Measurements from ENCODE around the gene EIF3F. TPM values are rescaled to one million over a fixed set of nuclear protein-coding genes. Genes with fewer than 3 reads are reported as not detected.

Gene EIF3F
- total and polyA plus RNA-seq, 2 of the 4 experiments (the other 2 are of a cell fraction) = 279 to 306 TPM

- in situ Hi-C loops (cut with MboI; ENCODE audit: low sequenced_read_pairs) (loop anchor here (10.0 kb wide), 1 partner anchor 63 kb away; no protein-coding TSS in a partner anchor), intact Hi-C loops (cut with micrococcal nuclease) (no loop called here), dilution Hi-C loops (cut with HindIII; ENCODE audit: low sequenced_read_pairs, unreplicated experiment) (no loop called here)
- Histone ChIP-seq H2AK9ac (replicated peaks; ENCODE audit: low read depth, low read length, poor library complexity) (no peak overlapping the region), H3K9ac (ENCODE audit: low read depth, low read length) (no peak overlapping the region), H3K9me3 (ENCODE audit: control insufficient read depth, insufficient read depth, low read length) (no peaks in the 10 kb centered on the region), H3K23ac (ENCODE audit: low read depth, low read length) (no peak overlapping the region), H2BK5ac (ENCODE audit: low read depth, low read length, poor library complexity, severe bottlenecking) (no peak overlapping the region), H3K56ac (ENCODE audit: extremely low read depth, insufficient read depth, low read length) (no peak overlapping the region), H3K27ac (ENCODE audit: insufficient read depth, low read length) (no peak overlapping the region), H3K14ac (replicated peaks; ENCODE audit: low read depth, low read length) (no peak overlapping the region), H4K5ac (ENCODE audit: low read depth, low read length) (no peak overlapping the region), H4K8ac (ENCODE audit: low read depth in 2 of 2, low read length in 2 of 2) (no peak overlapping the region), H2BK20ac (ENCODE audit: low read depth, low read length) (no peak overlapping the region), H4K20me1 (ENCODE audit: insufficient read depth, low read length) (no peaks in the 10 kb centered on the region), H3K9me1 (ENCODE audit: insufficient read depth, low read length) (no peaks in the 10 kb centered on the region), H3K4me1 (ENCODE audit: control insufficient read depth, insufficient read depth, low read length) (0 out of 2 replicates have a peak, but pooled peaks cover 1% of the 10 kb centered on the region), H3K27me3 (ENCODE audit: control insufficient read depth, insufficient read depth, low read length) (no peaks in the 10 kb centered on the region; the same call in 1 of the 2 replicates), H3K36me3 (ENCODE audit: control insufficient read depth, insufficient read depth, low read length) (no peaks in the 10 kb centered on the region), H4K91ac (ENCODE audit: insufficient read depth, low read depth, low read length) (no peak overlapping the region), H2BK15ac (ENCODE audit: low read depth, low read length) (no peak overlapping the region), H2AFZ (replicated peaks; ENCODE audit: low read length, poor library complexity) (no peak overlapping the region), H3K4me2 (ENCODE audit: low read depth, low read length) (no peak overlapping the region), H3K79me1 (ENCODE audit: low read depth in 1 of 2, low read length in 2 of 2) (no peaks in the 10 kb centered on the region), H2AK5ac (ENCODE audit: low read depth, low read length) (peak overlapping the region; percentile 24; the same call in 1 of the 2 replicates), H2BK120ac (ENCODE audit: low read depth, low read length) (no peak overlapping the region), H3K4me3 (ENCODE audit: insufficient read depth, low read depth, low read length) (no peak overlapping the region), H3K4ac (ENCODE audit: low read depth, low read length) (no peak overlapping the region; the same call in 1 of the 2 replicates), H3K18ac (ENCODE audit: low read depth, low read length) (no peak overlapping the region)
- CTCF ChIA-PET = interaction anchor here (1.9 kb wide), 1 partner anchor 26 kb away, joined by 10 read pairs; no protein-coding TSS in a partner anchor
- BruUV-seq (replicated peaks) = no TSS peak
- ATAC-seq (ENCODE audit: low read depth) = no peak
- 100% methylated on average over 3 of the region's 10 CpGs; no CpG with 5 or more reads in 1 of the 2 experiments for WGBS, 2 experiments (ENCODE audit: extremely low coverage in 2 of 2, insufficient read length in 1 of 2)
- no peak for DNase-seq
- TF ChIP-seq RCOR1 (IDR thresholded peaks at IDR 0.05; ENCODE audit: insufficient replicate concordance, low read length) (no peak), NFE2L2 (IDR thresholded peaks at IDR 0.05; ENCODE audit: low read depth, low read length) (no peak), SMC3 (IDR thresholded peaks at IDR 0.05; ENCODE audit: low read depth, low read length) (no peak), CEBPB (IDR thresholded peaks at IDR 0.05; ENCODE audit: low read depth, low read length) (no peak), CHD1 (IDR thresholded peaks at IDR 0.05; ENCODE audit: low read depth, low read length) (no peak), USF2 (IDR thresholded peaks at IDR 0.05; ENCODE audit: low read depth, low read length) (no peak)
- POLR2A ChIA-PET (ENCODE audit: unreplicated experiment) = no interaction called here
Measured at GRCh38 chr11:8032122-8032521, 45.0 kb downstream of the EIF3F start.
